WTC11 (cell line): ENCODE results near the gene TAPT1. TPM values are rescaled to one million over a fixed set of nuclear protein-coding genes. Genes with fewer than 3 reads are reported as not detected.

Source experiments
- ATAC-seq: fragments of 200-7000 bp; cut with Tn5 transposase; 2 replicates; pipeline ENCODE4 v1.10.0; 2021; ENCODE audit warnings: mild to moderate bottlenecking, moderate library complexity
- CTCF ChIA-PET: fragments of 300-600 bp; sonication (Branson Sonifier 250); formaldehyde crosslinking; loops from one replicate; lab custom pipeline; 2021; ENCODE audit warnings: antibody characterized with exemption; lab: Charles Lee
- POLR2A ChIA-PET: fragments of 350-600 bp; sonication (Branson Sonifier 250); formaldehyde crosslinking; loops from one replicate; lab custom pipeline; 2021; ENCODE audit warnings: antibody characterized with exemption; lab: Charles Lee
- DNase-seq: peaks from one replicate; pipeline ENCODE4 v3.0.0; 2021; ENCODE audit warnings: low spot score
- H3K27ac Mint-ChIP-seq: 2 replicates; pipeline ENCODE4 v1.8.0; 2021; ENCODE audit warnings: mixed read lengths
- H3K27me3 Mint-ChIP-seq: 2 replicates; pipeline ENCODE4 v1.8.0; 2021; ENCODE audit warnings: low read depth, mild to moderate bottlenecking, moderate library complexity, mixed read lengths
- H3K36me3 Mint-ChIP-seq: 2 replicates; pipeline ENCODE4 v1.8.0; 2021; ENCODE audit warnings: mixed read lengths
- H3K4me1 Mint-ChIP-seq: 2 replicates; pipeline ENCODE4 v1.8.0; 2022; ENCODE audit warnings: mixed read lengths
- H3K4me3 Mint-ChIP-seq: 2 replicates; pipeline ENCODE4 v1.8.0; 2021; ENCODE audit warnings: mild to moderate bottlenecking, moderate library complexity, mixed read lengths
- H3K9me3 Mint-ChIP-seq: 2 replicates; pipeline ENCODE4 v1.8.0; 2021; ENCODE audit warnings: mixed read lengths
- CTCF ChIP-seq: fragments of 200-600 bp; IDR thresholded peaks from 2 replicates; pipeline ENCODE4 v1.8.0; 2022; ENCODE audit warnings: antibody characterized with exemption
- E2F1 ChIP-seq: sonication (generic); formaldehyde crosslinking; IDR thresholded peaks from 2 replicates; pipeline ENCODE4 v1.8.0; 2022; ENCODE audit warnings: mild to moderate bottlenecking, missing genetic modification reagents
- ESRRA ChIP-seq: sonication (generic); formaldehyde crosslinking; IDR thresholded peaks from 2 replicates; pipeline ENCODE4 v1.8.1; 2022; ENCODE audit warnings: mild to moderate bottlenecking, missing genetic modification reagents, borderline replicate concordance
- FOXJ3 ChIP-seq: sonication (generic); formaldehyde crosslinking; IDR thresholded peaks from 2 replicates; pipeline ENCODE4 v1.9.0; 2021; ENCODE audit warnings: missing genetic modification reagents, mild to moderate bottlenecking, borderline replicate concordance
- GRHL2 ChIP-seq: fragments of 250-450 bp; sonication (Bioruptor Pico); IDR thresholded peaks from 2 replicates; pipeline ENCODE4 v1.8.0; 2022; ENCODE audit warnings: mild to moderate bottlenecking, moderate library complexity; ENCODE audit not compliant: insufficient replicate concordance, severe bottlenecking
- GTF2I ChIP-seq: fragments of 250-450 bp; sonication (Bioruptor Pico); conservative IDR thresholded peaks from 2 replicates; pipeline ENCODE4 v1.4.0; 2021; ENCODE audit warnings: mild to moderate bottlenecking
- IRF2 ChIP-seq: sonication (generic); formaldehyde crosslinking; IDR thresholded peaks from 2 replicates; pipeline ENCODE4 v1.8.0; 2022; ENCODE audit warnings: low read depth, missing genetic modification reagents, borderline replicate concordance
- JAZF1 ChIP-seq: fragments of 250-450 bp; sonication (Bioruptor Pico); IDR thresholded peaks from 2 replicates; pipeline ENCODE4 v1.9.0; 2021; ENCODE audit warnings: moderate library complexity, mild to moderate bottlenecking, inconsistent platforms
- MLX ChIP-seq: sonication (generic); formaldehyde crosslinking; IDR thresholded peaks from 2 replicates; pipeline ENCODE4 v1.8.1; 2023; ENCODE audit warnings: mild to moderate bottlenecking, missing genetic modification reagents, moderate library complexity
- MYBL2 ChIP-seq: sonication (generic); formaldehyde crosslinking; IDR thresholded peaks from 2 replicates; pipeline ENCODE4 v1.8.1; 2023; ENCODE audit warnings: mild to moderate bottlenecking, moderate library complexity, missing genetic modification reagents
- SOX15 ChIP-seq: fragments of 250-450 bp; sonication (Bioruptor Pico); IDR thresholded peaks from 2 replicates; pipeline ENCODE4 v1.9.0; 2021; ENCODE audit warnings: mild to moderate bottlenecking
- TCF7 ChIP-seq: sonication (generic); formaldehyde crosslinking; IDR thresholded peaks from 2 replicates; pipeline ENCODE4 v1.8.0; 2022; ENCODE audit warnings: mild to moderate bottlenecking, low read depth, missing genetic modification reagents, moderate library complexity
- TEAD1 ChIP-seq: sonication (generic); formaldehyde crosslinking; IDR thresholded peaks from 2 replicates; pipeline ENCODE4 v1.8.0; 2022; ENCODE audit warnings: mild to moderate bottlenecking, missing genetic modification reagents
- ZNF138 ChIP-seq: sonication (generic); formaldehyde crosslinking; conservative IDR thresholded peaks from 2 replicates; pipeline ENCODE4 v1.8.1; 2022; ENCODE audit warnings: mild to moderate bottlenecking, moderate library complexity, missing genetic modification reagents
- ZNF232 ChIP-seq: sonication (generic); formaldehyde crosslinking; IDR thresholded peaks from 2 replicates; pipeline ENCODE4 v1.8.0; 2022; ENCODE audit warnings: mild to moderate bottlenecking, missing genetic modification reagents
- ZNF263 ChIP-seq: sonication (generic); formaldehyde crosslinking; IDR thresholded peaks from 2 replicates; pipeline ENCODE4 v1.8.1; 2022; ENCODE audit warnings: low read depth, mild to moderate bottlenecking, moderate library complexity, missing genetic modification reagents
- ZSCAN18 ChIP-seq: fragments of 250-450 bp; sonication (Bioruptor Pico); IDR thresholded peaks from 2 replicates; pipeline ENCODE4 v2.1.2; 2022; ENCODE audit warnings: mild to moderate bottlenecking, moderate library complexity
- total RNA-seq: library from RNA; stranded (reverse); gene quantifications from 3 replicates; pipeline ENCODE4 v1.2.3, GENCODE V29; 2021
- TF ChIP-seq, protein P1 (sequence below): sonication (generic); formaldehyde crosslinking; IDR thresholded peaks from 2 replicates; pipeline ENCODE4 v1.8.1; 2023; ENCODE audit warnings: mild to moderate bottlenecking, missing genetic modification reagents, borderline replicate concordance
- TF ChIP-seq, protein P2 (sequence below): sonication (generic); formaldehyde crosslinking; IDR thresholded peaks from 2 replicates; pipeline ENCODE4 v1.8.1; 2022; ENCODE audit warnings: low read depth, missing genetic modification reagents, borderline replicate concordance
- TF ChIP-seq, protein P3 (sequence below): fragments of 250-450 bp; sonication (Bioruptor Pico); IDR thresholded peaks from 2 replicates; pipeline ENCODE4 v1.9.0; 2021; ENCODE audit warnings: mild to moderate bottlenecking

The TAPT1 gene
- total RNA-seq, 1 experiment from 2014 or later, result 12.4 TPM

GRCh38 chr4:16186986-16187385, 39.3 kb downstream of the TAPT1 start:
- TF ChIP-seq ZNF263 (CRISPR knock-in tag), result no peak
- TF ChIP-seq MYBL2 (CRISPR knock-in tag), result no peak
- no peak for TF ChIP-seq JAZF1
- no peak for TF ChIP-seq GTF2I (CRISPR knock-in tag)
- TF ChIP-seq TEAD1, result no peak
- no peak for TF ChIP-seq FOXJ3 (CRISPR knock-in tag)
- TF ChIP-seq SOX15 (CRISPR knock-in tag), result no peak
- ATAC-seq (no peak), DNase-seq (no peak)
- H3K9me3 Mint-ChIP-seq, result no peaks in the 10 kb centered on the region
- ChIA-PET POLR2A (no interaction called here), CTCF (no interaction called here)
- H3K27me3 Mint-ChIP-seq, result no peaks in the 10 kb centered on the region
- peaks cover 5% of the 10 kb centered on the region; the same call in 1 of the 2 replicates for H3K4me1 Mint-ChIP-seq
- no peak overlapping the region for H3K27ac Mint-ChIP-seq
- H3K4me3 Mint-ChIP-seq, result no peak overlapping the region
- peaks cover 5% of the 10 kb centered on the region for H3K36me3 Mint-ChIP-seq

- no peak overlapping the region for H3K4me3 Mint-ChIP-seq
- ChIA-PET POLR2A (no interaction called here), CTCF (interaction anchor here (1.4 to 1.9 kb wide), 2 partner anchors 13 to 22 kb away, joined by 7 to 13 read pairs; no protein-coding TSS in a partner anchor)
- no peaks in the 10 kb centered on the region for H3K27me3 Mint-ChIP-seq
- no peaks in the 10 kb centered on the region for H3K9me3 Mint-ChIP-seq
- DNase-seq (no peak), ATAC-seq (no peak)
- H3K27ac Mint-ChIP-seq, result no peak overlapping the region
- TF ChIP-seq FOXJ3 (CRISPR knock-in tag), result no peak
- TF ChIP-seq ESRRA (CRISPR knock-in tag), result no peak
- no peak for TF ChIP-seq IRF2 (CRISPR knock-in tag)
- TF ChIP-seq, protein P1, sequence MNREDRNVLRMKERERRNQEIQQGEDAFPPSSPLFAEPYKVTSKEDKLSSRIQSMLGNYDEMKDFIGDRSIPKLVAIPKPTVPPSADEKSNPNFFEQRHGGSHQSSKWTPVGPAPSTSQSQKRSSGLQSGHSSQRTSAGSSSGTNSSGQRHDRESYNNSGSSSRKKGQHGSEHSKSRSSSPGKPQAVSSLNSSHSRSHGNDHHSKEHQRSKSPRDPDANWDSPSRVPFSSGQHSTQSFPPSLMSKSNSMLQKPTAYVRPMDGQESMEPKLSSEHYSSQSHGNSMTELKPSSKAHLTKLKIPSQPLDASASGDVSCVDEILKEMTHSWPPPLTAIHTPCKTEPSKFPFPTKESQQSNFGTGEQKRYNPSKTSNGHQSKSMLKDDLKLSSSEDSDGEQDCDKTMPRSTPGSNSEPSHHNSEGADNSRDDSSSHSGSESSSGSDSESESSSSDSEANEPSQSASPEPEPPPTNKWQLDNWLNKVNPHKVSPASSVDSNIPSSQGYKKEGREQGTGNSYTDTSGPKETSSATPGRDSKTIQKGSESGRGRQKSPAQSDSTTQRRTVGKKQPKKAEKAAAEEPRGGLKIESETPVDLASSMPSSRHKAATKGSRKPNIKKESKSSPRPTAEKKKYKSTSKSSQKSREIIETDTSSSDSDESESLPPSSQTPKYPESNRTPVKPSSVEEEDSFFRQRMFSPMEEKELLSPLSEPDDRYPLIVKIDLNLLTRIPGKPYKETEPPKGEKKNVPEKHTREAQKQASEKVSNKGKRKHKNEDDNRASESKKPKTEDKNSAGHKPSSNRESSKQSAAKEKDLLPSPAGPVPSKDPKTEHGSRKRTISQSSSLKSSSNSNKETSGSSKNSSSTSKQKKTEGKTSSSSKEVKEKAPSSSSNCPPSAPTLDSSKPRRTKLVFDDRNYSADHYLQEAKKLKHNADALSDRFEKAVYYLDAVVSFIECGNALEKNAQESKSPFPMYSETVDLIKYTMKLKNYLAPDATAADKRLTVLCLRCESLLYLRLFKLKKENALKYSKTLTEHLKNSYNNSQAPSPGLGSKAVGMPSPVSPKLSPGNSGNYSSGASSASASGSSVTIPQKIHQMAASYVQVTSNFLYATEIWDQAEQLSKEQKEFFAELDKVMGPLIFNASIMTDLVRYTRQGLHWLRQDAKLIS, result no peak
- TF ChIP-seq, protein P2, sequence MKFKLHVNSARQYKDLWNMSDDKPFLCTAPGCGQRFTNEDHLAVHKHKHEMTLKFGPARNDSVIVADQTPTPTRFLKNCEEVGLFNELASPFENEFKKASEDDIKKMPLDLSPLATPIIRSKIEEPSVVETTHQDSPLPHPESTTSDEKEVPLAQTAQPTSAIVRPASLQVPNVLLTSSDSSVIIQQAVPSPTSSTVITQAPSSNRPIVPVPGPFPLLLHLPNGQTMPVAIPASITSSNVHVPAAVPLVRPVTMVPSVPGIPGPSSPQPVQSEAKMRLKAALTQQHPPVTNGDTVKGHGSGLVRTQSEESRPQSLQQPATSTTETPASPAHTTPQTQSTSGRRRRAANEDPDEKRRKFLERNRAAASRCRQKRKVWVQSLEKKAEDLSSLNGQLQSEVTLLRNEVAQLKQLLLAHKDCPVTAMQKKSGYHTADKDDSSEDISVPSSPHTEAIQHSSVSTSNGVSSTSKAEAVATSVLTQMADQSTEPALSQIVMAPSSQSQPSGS (CRISPR knock-in tag), result no peak
- TF ChIP-seq ZNF232 (CRISPR knock-in tag), result no peak
- no peak for TF ChIP-seq ZNF138 (CRISPR knock-in tag)
- TF ChIP-seq, protein P3, sequence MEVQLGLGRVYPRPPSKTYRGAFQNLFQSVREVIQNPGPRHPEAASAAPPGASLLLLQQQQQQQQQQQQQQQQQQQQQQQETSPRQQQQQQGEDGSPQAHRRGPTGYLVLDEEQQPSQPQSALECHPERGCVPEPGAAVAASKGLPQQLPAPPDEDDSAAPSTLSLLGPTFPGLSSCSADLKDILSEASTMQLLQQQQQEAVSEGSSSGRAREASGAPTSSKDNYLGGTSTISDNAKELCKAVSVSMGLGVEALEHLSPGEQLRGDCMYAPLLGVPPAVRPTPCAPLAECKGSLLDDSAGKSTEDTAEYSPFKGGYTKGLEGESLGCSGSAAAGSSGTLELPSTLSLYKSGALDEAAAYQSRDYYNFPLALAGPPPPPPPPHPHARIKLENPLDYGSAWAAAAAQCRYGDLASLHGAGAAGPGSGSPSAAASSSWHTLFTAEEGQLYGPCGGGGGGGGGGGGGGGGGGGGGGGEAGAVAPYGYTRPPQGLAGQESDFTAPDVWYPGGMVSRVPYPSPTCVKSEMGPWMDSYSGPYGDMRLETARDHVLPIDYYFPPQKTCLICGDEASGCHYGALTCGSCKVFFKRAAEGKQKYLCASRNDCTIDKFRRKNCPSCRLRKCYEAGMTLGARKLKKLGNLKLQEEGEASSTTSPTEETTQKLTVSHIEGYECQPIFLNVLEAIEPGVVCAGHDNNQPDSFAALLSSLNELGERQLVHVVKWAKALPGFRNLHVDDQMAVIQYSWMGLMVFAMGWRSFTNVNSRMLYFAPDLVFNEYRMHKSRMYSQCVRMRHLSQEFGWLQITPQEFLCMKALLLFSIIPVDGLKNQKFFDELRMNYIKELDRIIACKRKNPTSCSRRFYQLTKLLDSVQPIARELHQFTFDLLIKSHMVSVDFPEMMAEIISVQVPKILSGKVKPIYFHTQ (CRISPR knock-in tag), result no peak
- TF ChIP-seq ZSCAN18, result no peak
- no peak for TF ChIP-seq TCF7 (CRISPR knock-in tag)
- no peak for TF ChIP-seq CTCF
- no peak for TF ChIP-seq E2F1 (CRISPR knock-in tag)
- no peak for TF ChIP-seq GRHL2
- TF ChIP-seq MLX (CRISPR knock-in tag), result no peak
- peaks cover 5% of the 10 kb centered on the region for H3K36me3 Mint-ChIP-seq
- peaks cover 11% of the 10 kb centered on the region for H3K4me1 Mint-ChIP-seq
Measured at GRCh38 chr4:16183604-16184003, 42.7 kb downstream of the TAPT1 start.
